ENCODE results near the gene PDLIM3. TPM values are rescaled to one million over a fixed set of nuclear protein-coding genes. Genes with fewer than 3 reads are reported as not detected.
"Not testable (repeated sequence)": the region's sequence is repeated elsewhere in the genome, so short reads cannot be mapped to it uniquely, and the experiment has no call there.

Gene PDLIM3
- total and polyA plus RNA-seq, 7 donors = 7.9 to 907 (median 568) TPM

GRCh38 chr4:185535612-185536410, 504 bp upstream of the PDLIM3 start:
- Histone ChIP-seq H3K27me3 (peaks cover 0 to 10% (median 0%) of the 10 kb centered on the region in 3 donors), H3K27ac (peak overlapping the region; percentile 95 to 99 (median 97)), H3K36me3 (no peaks in the 10 kb centered on the region), H3K4me3 (peak overlapping the region; percentile 67 to 91 (median 82)), H3K9me3 (no peaks in the 10 kb centered on the region), H3K4me1 (peaks cover 0 to 40% (median 22%) of the 10 kb centered on the region in 4 donors)
- TF ChIP-seq EP300 (IDR thresholded peaks at IDR 0.05) (peak in 1 of 4 donors; percentile 9), POLR2A (IDR thresholded peaks at IDR 0.05) (no peak), CTCF (IDR thresholded peaks at IDR 0.05) (no peak), POLR2AphosphoS5 (IDR thresholded peaks at IDR 0.05) (no peak)
- intact Hi-C loops (cut with DNase I) = loop anchor here (2.0 to 10.0 kb wide), 4 partner anchors 31 to 499 kb away; partner anchors contain the start of gene CCDC110
- DNase-seq = no peak
- 6 to 10% methylated on average over 32 of the region's 32 CpGs for WGBS, 2 donors

- no peak for DNase-seq
- Histone ChIP-seq H3K27me3 (peaks cover 0 to 10% (median 0%) of the 10 kb centered on the region in 3 donors), H3K4me3 (peak overlapping the region; percentile 67 to 91 (median 82)), H3K36me3 (no peaks in the 10 kb centered on the region), H3K9me3 (no peaks in the 10 kb centered on the region), H3K4me1 (peaks cover 0 to 50% (median 28%) of the 10 kb centered on the region in 4 donors), H3K27ac (peak overlapping the region; percentile 95 to 99 (median 97))
- 4% methylated on average over 10 of the region's 10 CpGs for whole genome bisulfite sequencing, 2 donors
- TF ChIP-seq EP300 (IDR thresholded peaks at IDR 0.05) (no peak), POLR2AphosphoS5 (IDR thresholded peaks at IDR 0.05) (peak in 3 of 4 donors; percentile 6 to 13 (median 12))
- intact Hi-C loops (cut with DNase I) = loop anchor here (2.0 to 10.0 kb wide), 3 partner anchors 32 to 500 kb away; no protein-coding TSS in a partner anchor
These were observed 819 bp downstream of the PDLIM3 start for GRCh38 chr4:185534511-185534865.

- no peak for TF ChIP-seq POLR2AphosphoS5 (IDR thresholded peaks at IDR 0.05)
- no peak for TF ChIP-seq POLR2A (IDR thresholded peaks at IDR 0.05)
- TF ChIP-seq CTCF (IDR thresholded peaks at IDR 0.05) = no peak
- no peak for TF ChIP-seq EP300 (IDR thresholded peaks at IDR 0.05)
- intact Hi-C loops (cut with DNase I) = loop anchor here (10.0 kb wide), 1 partner anchor 502 kb away; no protein-coding TSS in a partner anchor
- DNase-seq = no peak
- Histone ChIP-seq H3K36me3 (no peaks in the 10 kb centered on the region), H3K4me3 (peak overlapping the region; percentile 16 to 91 (median 82)), H3K9me3 (no peaks in the 10 kb centered on the region), H3K27me3 (peaks cover 0 to 10% (median 0%) of the 10 kb centered on the region in 3 donors), H3K27ac (peak overlapping the region; percentile 95 to 99 (median 97)), H3K4me1 (peaks cover 0 to 60% (median 33%) of the 10 kb centered on the region in 4 donors)
- WGBS, 2 donors = 84 to 86% methylated on average over 6 of the region's 6 CpGs
These were observed 2.4 kb downstream of the PDLIM3 start for GRCh38 chr4:185532795-185533324.

GRCh38 chr4:185532293-185532692, 3.0 kb downstream of the PDLIM3 start:
- H3K4me1 ChIP-seq = peaks cover 0 to 64% (median 33%) of the 10 kb centered on the region in 4 donors
- H3K9me3 ChIP-seq = no peaks in the 10 kb centered on the region
- peaks cover 0 to 10% (median 0%) of the 10 kb centered on the region in 3 donors for H3K27me3 ChIP-seq
- TF ChIP-seq POLR2AphosphoS5 (IDR thresholded peaks at IDR 0.05) = peak; percentile 34 to 81 (median 50)
- TF ChIP-seq POLR2A (IDR thresholded peaks at IDR 0.05) = no peak
- TF ChIP-seq EP300 (IDR thresholded peaks at IDR 0.05) = no peak
- TF ChIP-seq CTCF (IDR thresholded peaks at IDR 0.05) = no peak
- no peak for DNase-seq
- WGBS, 2 donors = 73 to 81% methylated on average over 7 of the region's 7 CpGs
- intact Hi-C loops (cut with DNase I) = loop anchor here (10.0 kb wide), 1 partner anchor 503 kb away; no protein-coding TSS in a partner anchor
- H3K36me3 ChIP-seq = no peaks in the 10 kb centered on the region
- peak overlapping the region in 3 of 4 donors; percentile 76 to 91 (median 87) for H3K4me3 ChIP-seq
- peak overlapping the region; percentile 95 to 99 (median 97) for H3K27ac ChIP-seq

GRCh38 chr4:185531654-185532053, 3.7 kb downstream of the PDLIM3 start:
- not testable (repeated sequence) for H3K36me3 ChIP-seq, H3K9me3 ChIP-seq, DNase-seq
- Histone ChIP-seq H3K4me3 (peak overlapping the region in 1 of 4 donors; percentile 76), H3K27me3 (peaks cover 0 to 10% (median 0%) of the 10 kb centered on the region in 3 donors), H3K4me1 (peaks cover 0 to 63% (median 33%) of the 10 kb centered on the region in 4 donors), H3K27ac (peak overlapping the region; percentile 95 to 99 (median 97))
- WGBS, 2 donors = 90 to 92% methylated on average over 11 of the region's 11 CpGs
- intact Hi-C loops (cut with DNase I) = loop anchor here (10.0 kb wide), 1 partner anchor 503 kb away; no protein-coding TSS in a partner anchor
